GM21360 (cell line): Measurements from ENCODE around the gene NGEF.
A peak's percentile ranks its signal among the peaks of the same experiment; 100 is the strongest.
"Not testable (repeated sequence)": the region's sequence is repeated elsewhere in the genome, so short reads cannot be mapped to it uniquely, and the experiment has no call there.

Experiments used
- ATAC-seq: cut with Tn5 transposase; IDR thresholded peaks from one replicate; pipeline ENCODE4 v1.9.1; 2021; ENCODE audit warnings: mild to moderate bottlenecking, moderate library complexity; ENCODE audit not compliant: unreplicated experiment

The NGEF gene, protein sequence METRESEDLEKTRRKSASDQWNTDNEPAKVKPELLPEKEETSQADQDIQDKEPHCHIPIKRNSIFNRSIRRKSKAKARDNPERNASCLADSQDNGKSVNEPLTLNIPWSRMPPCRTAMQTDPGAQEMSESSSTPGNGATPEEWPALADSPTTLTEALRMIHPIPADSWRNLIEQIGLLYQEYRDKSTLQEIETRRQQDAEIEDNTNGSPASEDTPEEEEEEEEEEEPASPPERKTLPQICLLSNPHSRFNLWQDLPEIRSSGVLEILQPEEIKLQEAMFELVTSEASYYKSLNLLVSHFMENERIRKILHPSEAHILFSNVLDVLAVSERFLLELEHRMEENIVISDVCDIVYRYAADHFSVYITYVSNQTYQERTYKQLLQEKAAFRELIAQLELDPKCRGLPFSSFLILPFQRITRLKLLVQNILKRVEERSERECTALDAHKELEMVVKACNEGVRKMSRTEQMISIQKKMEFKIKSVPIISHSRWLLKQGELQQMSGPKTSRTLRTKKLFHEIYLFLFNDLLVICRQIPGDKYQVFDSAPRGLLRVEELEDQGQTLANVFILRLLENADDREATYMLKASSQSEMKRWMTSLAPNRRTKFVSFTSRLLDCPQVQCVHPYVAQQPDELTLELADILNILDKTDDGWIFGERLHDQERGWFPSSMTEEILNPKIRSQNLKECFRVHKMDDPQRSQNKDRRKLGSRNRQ

DNA sequence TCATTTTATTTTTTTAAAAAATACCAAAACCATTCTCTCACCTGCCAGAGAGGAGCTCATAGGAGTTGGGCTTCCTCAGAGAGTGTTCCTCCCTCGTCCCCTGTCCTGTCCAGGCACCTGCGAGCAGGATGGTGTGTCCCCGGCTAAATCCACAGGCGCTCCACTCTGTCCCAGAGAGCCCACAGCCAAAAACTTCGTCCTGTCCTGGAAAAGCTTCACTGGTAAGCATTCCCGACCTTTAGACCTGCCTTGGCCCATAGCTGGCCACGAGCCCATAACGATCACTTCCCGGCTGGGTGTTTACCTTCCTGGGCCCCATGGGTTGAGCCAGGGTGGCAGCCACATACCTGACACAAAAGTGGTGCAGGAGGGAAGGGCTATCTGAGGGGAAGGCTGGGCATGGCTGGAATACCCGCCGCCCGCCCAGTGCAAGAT is at the start of gene NGEF:
TSS of gene NGEF (minus strand) at position 230 of the 435 bp plus-strand sequence. CDS start 38,366 bp downstream, outside the sequence.
- ATAC-seq = no peak

DNA sequence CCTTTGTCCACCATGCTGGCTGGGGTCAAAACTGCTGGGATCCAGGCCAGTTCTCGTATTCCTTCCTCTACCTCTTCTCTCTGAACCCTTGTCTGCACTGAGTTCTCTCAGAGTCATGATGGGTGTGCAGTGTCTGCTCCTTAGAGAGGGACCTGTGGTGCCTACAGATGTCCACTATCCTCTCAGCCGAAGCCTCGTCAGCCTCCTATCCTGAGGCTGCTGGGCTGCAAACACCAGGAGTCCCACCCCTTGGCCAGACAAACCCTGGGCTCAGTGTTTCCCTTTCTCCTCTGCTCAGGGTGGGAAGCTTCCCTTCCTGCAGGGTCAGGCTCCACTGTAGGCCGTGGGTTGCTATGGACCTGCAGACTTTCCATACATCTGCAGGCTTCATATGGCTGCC is 49.4 kb upstream of the NGEF start:
- ATAC-seq = no peak

DNA sequence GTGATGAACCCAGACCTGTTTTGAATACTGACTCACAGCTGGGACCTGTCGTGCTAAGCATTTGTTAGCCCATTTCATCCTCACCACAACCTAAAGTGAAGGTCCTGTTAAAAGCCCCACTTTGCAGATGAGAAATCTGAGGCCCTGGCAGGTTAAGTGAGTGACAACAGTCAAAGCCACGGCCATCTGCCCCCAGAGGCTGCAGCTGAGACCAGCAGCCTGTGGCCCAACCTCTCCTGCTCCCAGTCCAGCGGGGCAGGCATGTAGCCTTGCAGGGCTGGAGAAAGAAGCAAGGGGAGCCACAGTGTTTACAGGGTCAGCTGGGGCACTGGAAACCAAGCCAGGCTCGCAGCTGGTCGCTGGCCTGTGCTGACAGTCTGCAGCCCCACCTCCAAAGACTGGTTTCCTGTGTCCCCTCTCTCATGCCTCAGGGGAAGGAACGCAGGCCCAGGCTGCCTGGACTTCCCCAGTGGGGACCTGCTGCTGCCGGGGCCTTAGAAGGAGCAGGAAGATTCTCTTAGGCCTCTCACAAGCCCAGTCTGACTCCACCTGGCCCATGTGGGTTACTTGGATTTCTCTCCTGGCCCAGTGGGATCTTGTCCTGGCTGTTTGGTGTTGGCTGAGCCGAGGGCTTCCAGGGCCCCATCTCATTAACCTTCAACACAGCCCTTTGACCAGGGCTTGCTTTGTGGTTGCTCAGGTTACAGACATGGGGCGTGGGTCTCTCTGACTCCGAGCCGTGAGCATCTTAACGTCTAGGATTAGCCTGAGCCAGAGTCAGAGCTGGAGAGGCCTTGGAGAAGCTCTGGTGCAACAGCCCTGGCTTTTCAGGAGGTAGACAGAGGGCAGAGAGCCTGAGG is 48.8 kb upstream of the NGEF start:
- no peak for ATAC-seq

DNA sequence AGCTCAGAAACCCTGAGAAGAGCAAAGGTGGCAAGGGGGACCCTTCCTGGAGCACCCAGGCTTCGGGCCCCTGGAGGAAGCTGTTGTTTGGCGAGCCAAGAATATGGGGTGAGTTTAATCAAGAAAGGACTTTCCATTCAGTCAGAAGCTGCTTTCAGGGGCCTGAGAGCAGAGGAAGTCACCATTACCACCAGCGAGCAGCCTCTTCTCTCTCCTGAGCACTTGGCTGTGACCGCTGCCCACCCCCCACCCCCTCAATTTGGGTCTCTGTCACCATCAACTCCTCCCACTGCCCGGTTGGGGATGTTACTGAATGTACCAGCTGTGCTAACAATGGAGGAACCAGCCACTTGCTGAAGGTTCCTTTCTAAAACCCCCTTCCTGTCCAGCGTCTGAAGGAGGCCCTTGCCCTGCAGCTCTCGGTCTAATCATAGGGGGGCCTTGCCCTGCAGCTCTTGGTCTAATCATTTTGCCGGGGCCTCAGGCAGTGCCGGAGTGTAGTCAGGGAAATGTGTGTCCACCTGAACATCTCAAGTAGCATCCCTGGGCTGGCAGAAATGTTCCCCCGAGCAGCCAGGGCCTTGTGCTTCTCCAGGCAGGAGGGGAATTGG is 48.0 kb upstream of the NGEF start:
- ATAC-seq = no peak

DNA sequence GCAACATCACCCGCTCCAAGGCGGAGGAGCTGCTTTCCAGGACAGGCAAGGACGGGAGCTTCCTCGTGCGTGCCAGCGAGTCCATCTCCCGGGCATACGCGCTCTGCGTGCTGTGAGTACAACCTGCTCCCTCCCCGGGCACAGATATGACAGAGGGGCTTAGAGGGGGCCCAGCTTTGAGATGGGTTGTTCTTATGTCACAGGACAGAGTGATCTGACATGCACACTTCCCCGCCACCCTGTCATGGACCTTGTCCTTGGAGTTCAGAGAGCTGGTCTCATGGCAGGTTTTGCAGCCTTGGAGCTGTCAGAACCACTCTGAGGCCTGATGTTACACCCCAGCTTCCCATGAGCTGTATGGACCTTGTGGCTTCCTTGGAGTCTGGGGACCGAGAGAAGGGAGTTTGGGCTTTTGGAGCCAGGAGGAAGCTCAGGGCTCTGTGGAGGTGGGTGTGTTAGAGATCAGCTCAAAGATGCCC is 47.5 kb upstream of the NGEF start:
- ATAC-seq = no peak

DNA sequence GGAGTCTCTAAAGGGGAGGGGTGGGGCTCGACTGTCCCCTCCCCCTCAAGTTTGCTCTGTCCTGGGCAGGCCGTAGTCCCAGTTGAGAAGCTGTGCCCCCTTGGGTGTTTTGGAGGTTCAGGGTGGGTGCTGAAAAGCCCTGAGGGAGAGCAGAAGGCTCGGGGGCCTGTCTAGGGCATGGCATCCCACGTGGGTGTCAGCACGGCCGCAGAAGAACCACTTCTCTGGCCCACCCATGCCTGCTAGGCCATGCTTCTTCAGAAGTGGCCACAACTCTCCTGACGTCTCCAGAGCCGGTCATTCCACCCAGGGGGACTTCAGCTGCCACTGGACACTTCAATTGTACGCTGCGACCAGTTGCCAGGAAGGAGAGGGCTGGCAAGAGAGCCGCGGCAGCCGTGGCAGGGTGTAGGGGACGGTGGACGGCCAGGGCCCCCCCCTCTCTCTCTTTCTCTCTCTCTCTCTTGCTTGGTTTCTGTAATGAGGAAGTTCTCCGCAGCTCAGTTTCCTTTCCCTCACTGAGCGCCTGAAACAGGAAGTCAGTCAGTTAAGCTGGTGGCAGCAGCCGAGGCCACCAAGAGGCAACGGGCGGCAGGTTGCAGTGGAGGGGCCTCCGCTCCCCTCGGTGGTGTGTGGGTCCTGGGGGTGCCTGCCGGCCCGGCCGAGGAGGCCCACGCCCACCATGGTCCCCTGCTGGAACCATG is 46.9 kb upstream of the NGEF start, which contains the start of gene INPP5D:
TSS of gene INPP5D (plus strand) at position 546 of the 704 bp plus-strand sequence. CDS start at position 683, 137 bp downstream.
- peak; percentile 32 for ATAC-seq

DNA sequence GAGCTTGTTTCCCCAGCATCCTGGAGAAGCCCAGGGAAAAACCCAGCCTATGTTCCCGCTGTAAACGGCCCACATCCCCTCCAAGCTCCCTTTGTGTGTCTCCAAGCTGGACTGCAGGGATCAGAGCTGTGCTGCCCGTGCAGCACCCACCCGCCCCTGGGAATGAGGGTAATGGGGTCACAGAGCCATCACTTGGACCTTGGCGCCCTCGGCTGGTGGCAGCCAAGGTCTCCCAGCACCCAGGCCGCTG is 46.4 kb upstream of the NGEF start:
- ATAC-seq = no peak

DNA sequence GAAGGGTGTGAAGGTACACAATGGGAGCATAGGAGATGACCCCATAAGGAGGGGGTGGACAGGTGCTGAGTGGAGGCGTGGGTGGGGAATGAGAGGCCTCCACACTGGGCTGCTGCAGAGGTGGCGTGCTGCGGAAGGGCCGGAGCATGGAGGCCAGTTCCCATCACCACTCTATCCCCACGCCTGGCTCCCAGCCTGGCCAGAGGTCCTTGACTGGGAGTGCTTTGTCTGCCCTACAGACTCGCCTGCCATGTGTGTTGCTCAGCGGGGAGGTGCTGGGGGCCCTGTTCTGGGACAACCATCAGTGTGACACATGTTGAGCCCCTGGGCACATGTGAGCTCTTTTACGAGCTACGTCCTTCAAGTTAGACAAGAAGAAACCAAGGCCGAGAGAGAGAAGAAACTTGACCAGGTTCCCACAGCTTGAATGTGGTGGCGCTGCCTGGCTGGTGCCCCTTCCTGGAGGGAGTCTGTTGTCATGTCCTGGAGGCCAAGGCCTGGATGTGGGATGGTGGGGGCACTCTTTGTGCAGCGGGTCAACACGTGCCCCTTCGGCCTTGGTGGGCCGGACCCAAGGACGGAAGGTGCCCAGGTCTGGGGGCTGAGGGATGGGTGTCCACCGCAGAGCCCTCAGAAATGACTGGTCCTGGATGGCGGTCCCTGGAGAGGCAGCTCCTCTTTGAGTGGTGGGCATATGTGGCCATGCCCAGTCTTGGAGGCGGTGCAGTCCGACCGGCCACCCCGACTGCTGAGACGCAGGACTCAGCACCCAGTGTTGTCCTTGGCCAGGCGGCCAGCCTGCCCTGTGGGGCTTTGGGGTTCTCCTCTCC is 45.9 kb upstream of the NGEF start:
- no peak for ATAC-seq

DNA sequence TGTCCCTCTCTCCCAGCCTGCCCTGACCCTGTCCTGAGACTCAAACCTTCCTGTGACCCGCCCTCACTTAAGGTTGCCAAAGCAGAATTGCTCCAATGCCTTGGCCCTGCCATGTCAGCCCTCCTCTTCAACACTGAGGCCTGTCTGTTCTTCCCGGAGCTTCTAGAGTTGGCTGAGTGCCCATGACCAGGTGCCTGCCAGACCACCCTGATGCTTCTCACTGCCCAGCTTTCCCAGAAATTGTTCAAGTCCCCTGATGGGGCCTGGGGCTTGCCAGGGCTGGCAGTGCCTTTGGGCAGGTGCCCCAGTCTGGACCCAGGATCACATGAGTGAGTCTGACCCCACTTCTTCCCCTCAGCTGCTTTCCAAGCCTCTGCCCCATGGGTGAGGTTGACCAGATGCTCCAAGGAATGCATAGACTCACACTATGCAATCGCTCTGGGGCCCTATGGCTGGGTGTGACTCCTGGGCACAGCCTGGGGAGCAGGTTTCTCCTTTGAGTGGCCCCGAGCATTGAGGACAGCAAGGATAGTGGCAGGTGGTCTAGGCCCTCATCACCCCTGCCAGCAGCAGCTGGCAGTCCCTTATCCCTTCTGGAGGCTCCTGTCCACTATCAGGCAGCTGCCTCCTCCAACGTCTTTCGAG is 44.0 kb upstream of the NGEF start:
- no peak for ATAC-seq

DNA sequence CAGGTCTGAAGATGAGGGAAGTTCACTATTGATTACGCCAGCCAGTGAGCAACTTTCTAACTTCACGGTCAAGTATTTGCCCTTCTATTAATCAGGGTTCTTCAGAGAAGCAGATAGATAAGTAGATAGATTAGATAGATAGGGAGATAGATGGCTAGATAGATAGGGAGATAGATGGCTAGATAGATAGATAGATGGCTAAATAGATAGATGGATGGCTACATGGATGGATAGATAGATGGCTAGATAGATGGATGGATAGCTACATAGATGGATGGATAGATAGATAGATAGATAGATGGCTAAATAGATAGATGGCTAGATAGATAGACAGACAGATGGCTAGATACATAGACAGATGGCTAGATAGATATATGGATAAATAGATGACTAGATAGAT is 42.3 kb upstream of the NGEF start:
- no peak for ATAC-seq

DNA sequence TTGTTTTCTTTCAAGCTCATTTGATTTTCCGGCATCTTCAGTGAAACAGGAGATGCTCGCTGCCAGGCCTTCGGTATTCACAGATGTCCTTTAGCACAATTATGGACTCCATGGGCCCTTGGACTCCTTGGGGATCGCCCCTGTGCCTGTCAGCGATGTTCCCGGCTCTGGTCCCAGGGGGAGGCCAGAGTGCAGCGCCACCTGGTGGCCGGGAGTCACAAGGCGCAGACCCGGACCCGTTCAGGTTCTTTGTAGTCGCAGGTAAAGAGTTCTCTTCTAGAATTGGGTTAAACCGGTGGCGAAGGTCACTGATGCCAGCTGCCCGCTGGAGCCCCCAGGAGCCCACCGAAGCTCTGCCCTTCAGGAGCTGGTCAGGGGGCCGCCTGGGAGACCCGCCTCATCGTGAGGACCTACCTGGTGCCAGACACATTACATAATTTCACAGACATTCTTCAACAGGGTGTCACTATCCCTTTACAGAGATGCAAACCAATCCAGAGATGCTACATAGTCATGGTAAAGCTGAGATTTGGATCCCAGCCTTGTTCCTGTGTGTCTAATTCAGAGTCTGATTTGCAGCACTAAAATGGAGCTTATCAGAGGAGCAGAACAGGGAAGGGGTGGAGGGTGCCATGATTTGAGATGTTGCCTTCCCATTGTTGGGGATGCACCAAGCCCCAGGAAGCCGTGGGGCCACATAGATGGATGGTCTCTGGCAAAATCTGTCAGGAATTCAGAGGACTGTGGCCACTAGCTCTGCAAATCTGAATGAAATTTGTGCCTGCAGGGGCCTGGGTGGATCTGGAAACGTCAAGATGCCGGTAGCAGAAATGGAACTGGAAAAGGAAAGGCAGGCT is 41.1 kb upstream of the NGEF start:
- ATAC-seq = no peak

DNA sequence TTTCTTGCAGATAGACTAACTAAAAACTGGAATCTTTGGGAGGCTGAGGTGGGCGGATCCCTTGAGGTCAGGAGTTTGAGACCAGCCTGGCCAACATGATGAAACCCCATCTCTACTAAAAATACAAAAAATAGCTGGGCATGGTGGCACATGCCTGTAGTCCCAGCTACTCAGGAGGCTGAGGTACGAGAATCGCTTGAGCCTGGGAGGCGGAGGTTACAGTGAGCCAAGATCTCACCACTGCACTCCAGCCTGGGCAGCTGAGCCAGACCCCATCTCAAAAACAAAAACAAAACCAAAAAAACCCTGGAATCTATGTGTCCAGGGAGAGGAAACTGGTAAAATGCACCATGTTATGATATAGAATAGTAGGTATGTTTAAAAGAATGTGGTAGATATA is 39.5 kb upstream of the NGEF start:
- ATAC-seq = not testable (repeated sequence)

DNA sequence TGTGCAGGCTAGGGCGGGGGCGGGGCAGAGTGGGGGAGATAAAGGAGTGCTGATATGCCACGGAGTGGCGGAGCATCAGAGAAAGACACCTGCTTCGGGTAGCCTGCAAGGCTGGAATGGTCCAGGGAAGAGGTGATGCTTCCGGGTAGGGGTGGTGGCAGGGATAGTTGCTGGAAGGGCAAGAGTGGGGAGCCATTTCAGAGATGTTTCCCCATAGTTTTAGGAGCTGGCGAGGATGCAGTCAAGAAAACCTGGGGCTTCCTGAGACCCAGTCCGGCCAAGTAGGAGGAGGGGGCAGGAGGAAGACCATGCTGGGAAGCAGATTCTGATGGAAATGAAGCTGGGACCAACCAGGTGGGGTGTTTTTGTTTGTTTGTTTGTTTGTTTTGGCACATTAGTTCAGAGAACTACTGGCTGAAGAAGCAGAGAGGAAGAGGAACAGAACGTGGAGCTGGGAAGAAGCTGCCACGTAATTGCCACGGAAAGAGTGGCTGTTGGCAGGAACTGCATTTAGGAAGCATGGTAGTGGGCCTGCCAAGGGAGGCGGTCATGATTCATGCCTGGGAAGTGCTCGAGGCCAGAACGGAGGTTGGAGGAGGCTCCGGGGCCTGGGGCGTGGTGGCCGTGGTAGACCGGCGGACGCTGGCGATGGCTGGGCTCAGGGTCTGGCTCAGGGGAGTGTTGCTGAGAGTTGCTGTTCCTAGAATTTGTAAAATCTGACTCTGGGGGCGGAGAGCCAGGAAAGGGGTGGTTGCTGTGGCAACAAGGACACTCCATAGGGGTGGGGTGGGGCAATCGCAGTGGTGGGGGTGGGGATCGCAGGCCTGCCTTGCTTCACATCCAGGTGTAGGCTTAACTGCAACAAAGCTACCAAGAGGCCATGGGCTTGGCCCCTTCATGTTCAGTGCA is 38.4 kb upstream of the NGEF start:
- ATAC-seq = no peak

DNA sequence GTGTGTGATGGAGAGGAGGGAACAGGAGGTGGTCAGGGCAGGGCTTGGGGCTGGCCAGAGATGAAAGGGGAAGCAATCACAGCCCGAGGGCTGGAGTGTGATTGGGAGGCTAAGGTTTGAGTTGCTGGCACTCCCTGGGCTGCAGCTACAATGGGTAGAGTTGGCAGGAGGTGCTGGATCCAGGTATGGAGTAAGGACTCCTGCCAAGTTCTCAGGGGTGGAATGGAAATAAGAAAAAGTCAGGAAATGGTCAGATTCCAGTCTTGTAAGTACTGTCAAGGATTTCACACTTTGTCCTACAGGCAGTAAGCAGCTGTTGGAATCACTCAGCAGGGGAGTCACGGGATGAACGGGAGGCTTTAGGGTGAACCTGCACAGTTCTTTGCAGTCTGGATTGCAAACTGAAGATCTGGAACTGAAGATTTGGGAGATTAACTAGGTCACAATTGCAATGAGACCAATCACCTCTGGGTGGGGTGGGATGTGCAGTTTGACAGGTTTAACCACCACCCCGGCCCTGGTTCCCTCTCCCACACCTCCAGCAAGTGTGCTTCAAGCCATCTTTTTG is 36.2 kb upstream of the NGEF start:
- ATAC-seq = no peak

DNA sequence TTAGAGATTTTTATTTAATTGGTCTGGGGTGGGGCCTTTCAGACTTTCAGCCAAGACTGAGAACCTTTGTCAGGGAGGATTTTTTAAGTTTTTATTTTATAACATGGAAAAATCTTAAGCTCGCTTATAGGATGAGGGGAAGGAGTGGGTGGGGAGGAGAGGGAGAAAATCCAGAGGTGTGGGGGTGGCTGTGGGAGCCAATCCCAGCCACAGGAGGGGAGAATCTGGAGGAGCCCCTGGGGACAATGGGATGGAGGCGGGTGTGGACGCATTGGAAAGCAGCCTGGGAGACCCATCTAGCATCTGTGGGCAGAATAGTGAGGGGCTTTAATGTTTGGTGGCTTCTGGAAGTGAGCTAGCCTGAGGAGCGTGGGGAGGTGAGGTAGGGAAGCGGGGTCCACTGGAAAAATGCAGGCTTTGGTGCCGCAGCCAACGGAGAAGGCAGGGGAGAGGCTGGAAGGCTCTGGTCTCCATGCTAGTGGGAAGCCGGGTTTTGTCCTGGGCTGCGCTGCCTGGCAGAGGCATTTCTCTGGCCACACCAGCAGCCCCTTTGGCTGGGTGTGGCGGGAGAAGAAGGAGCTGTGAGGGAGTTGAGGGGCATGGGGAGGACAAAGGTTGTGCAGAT is 35.6 kb upstream of the NGEF start:
- ATAC-seq = no peak

DNA sequence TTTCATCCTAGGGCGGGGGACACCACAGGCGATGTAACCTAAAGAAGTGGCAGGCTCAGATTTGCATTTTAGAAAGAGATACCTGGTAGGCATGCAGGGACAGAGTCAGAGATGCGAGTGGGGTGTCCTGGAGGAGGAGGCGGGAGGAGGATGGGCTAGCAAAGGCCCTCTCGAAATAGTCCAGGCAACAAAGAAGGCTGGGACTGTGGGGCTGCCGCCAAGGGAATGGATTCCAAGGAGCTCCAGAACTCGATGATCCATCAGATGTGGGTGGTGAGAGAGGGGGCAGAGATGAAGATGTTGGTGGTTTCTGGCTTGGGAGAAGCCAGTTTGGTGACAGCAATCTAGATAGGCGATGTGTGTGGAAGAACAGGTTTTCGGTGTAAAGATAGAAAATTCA is 34.6 kb upstream of the NGEF start:
- no peak for ATAC-seq
